Activated CD4-positive, alpha-beta T cell treated with anti-CD3 and anti-CD28 coated beads for 36 hours (primary cell): ENCODE data around the gene SLC22A7. TPM values are rescaled to one million over a fixed set of nuclear protein-coding genes. Genes with fewer than 3 reads are reported as not detected.

ENCODE experiments used
- ATAC-seq: fragments of 200-7000 bp; cut with Tn5 transposase; one replicate; pipeline ENCODE4 v1.10.0; 2021; ENCODE audit warnings: mild to moderate bottlenecking, moderate library complexity
- CTCF ChIA-PET: fragments of 350-600 bp; sonication (Branson Sonifier 250); formaldehyde crosslinking; loops from one replicate; lab custom pipeline; 2021; ENCODE audit warnings: antibody characterized with exemption; lab: Charles Lee
- POLR2A ChIA-PET: fragments of 350-600 bp; sonication (Branson Sonifier 250); formaldehyde crosslinking; loops from one replicate; lab custom pipeline; 2021; ENCODE audit warnings: antibody characterized with exemption, inconsistent platforms; lab: Charles Lee
- DNase-seq: peaks from one replicate; pipeline ENCODE4 v3.0.0-alpha.2; 2020
- H3K27ac Mint-ChIP-seq: one replicate; pipeline ENCODE4 v1.8.0; 2021; ENCODE audit warnings: mixed read lengths
- H3K27me3 Mint-ChIP-seq: one replicate; pipeline ENCODE4 v1.8.0; 2021; ENCODE audit warnings: mixed read lengths
- H3K36me3 Mint-ChIP-seq: one replicate; pipeline ENCODE4 v1.8.0; 2021; ENCODE audit warnings: low read depth, mixed read lengths
- H3K4me1 Mint-ChIP-seq: one replicate; pipeline ENCODE4 v1.8.0; 2021; ENCODE audit warnings: mixed read lengths
- H3K4me3 Mint-ChIP-seq: one replicate; pipeline ENCODE4 v1.8.0; 2021; ENCODE audit warnings: mild to moderate bottlenecking, moderate library complexity, mixed read lengths
- H3K9me3 Mint-ChIP-seq: one replicate; pipeline ENCODE4 v1.8.0; 2021; ENCODE audit warnings: low read depth, mixed read lengths
- intact Hi-C, 2 experiments: fragments of 100-400 bp; cut with DNase I in 1 of 2; cut with micrococcal nuclease in 1 of 2; formaldehyde crosslinking; loops; one replicate each; pipeline versions ENCODE4 v1.14.2 to v1.15.1; 2022 to 2024; cut with DNase I, micrococcal nuclease
- total RNA-seq, 2 experiments: library from RNA; stranded (reverse); gene quantifications; one replicate each; pipeline ENCODE4 v1.2.3, GENCODE V29; 2021

The SLC22A7 gene
- total RNA-seq, 2 experiments from 2014 or later = not detected

GRCh38 chr6:43307451-43308100 lies 9.5 kb downstream of the SLC22A7 start:
- H3K27me3 Mint-ChIP-seq = no peaks in the 10 kb centered on the region
- CTCF ChIA-PET = interaction anchor here (0.6 to 2.4 kb wide), 13 partner anchors 8 to 608 kb away, joined by 3 to 9 read pairs (median 4); no protein-coding TSS in a partner anchor
- intact Hi-C loops = loop anchor here in 1 of 2 experiments (1.0 to 2.0 kb wide), 2 partner anchors 61 to 91 kb away; partner anchors contain the start of gene ZNF318
- no peaks in the 10 kb centered on the region for H3K9me3 Mint-ChIP-seq
- no peaks in the 10 kb centered on the region for H3K36me3 Mint-ChIP-seq
- no peak overlapping the region for H3K27ac Mint-ChIP-seq
- DNase-seq = no peak
- POLR2A ChIA-PET = interaction anchor here (0.7 kb wide), 1 partner anchor 11 kb away, joined by 3 read pairs; no protein-coding TSS in a partner anchor
- no peak for ATAC-seq
- peaks cover 3% of the 10 kb centered on the region for H3K4me1 Mint-ChIP-seq
- H3K4me3 Mint-ChIP-seq = no peak overlapping the region

- intact Hi-C loops = loop anchor here in 1 of 2 experiments (1.0 to 2.0 kb wide), 2 partner anchors 60 to 90 kb away; partner anchors contain the start of gene ZNF318
- H3K4me3 Mint-ChIP-seq = peak within 1 kb of the TSS; percentile 73
Observed at GRCh38 chr6:43308101-43308989, 10.3 kb downstream of the SLC22A7 start, which contains the start of gene CRIP3. Gene CRIP3, minus strand, starts transcription at chr6:43308826. Its CDS starts 34 bp downstream, at chr6:43308792.

DNA sequence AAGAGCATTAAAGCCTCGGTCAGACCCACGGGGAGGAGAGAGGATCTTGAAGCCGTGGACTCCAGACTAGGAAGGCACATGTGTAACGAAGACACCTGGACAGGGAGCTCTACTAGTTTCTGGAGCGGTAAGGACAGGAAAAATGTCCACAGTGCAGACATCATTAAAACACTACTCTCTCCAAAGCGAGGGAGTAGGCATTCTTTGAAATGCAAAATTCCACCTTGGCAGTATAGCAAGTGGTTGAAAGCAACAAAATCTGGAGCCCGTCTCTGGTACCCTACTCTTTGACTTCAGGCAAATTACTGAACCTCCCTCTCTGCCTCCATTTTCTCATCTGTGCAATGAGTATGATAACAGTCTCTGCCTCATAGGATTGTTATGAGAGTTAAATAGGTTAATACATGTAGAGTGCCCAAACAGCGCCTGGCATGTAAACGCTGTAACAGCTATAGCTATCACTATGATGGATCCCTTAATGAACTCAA lies 11.0 kb downstream of the SLC22A7 start:
- H3K27ac Mint-ChIP-seq = peak overlapping the region; percentile 59
- H3K36me3 Mint-ChIP-seq = no peaks in the 10 kb centered on the region
- H3K4me3 Mint-ChIP-seq = peak overlapping the region; percentile 73
- peaks cover 3% of the 10 kb centered on the region for H3K4me1 Mint-ChIP-seq
- no peaks in the 10 kb centered on the region for H3K27me3 Mint-ChIP-seq
- ChIA-PET CTCF (interaction anchor here (0.6 to 2.4 kb wide), 16 partner anchors 9 to 197 kb away, joined by 3 to 9 read pairs (median 4); partner anchors contain the start of genes DLK2, DNPH1 and TJAP1), POLR2A (no interaction called here)
- H3K9me3 Mint-ChIP-seq = no peaks in the 10 kb centered on the region
- intact Hi-C loops = loop anchor here in 1 of 2 experiments (1.0 to 2.0 kb wide), 2 partner anchors 60 to 89 kb away; partner anchors contain the start of gene ZNF318
- peak; percentile 16 for ATAC-seq
- DNase-seq = no peak

More at GRCh38 chr6:43308101-43308989, 10.3 kb downstream of the SLC22A7 start, which contains the start of gene CRIP3:
- no peaks in the 10 kb centered on the region for H3K36me3 Mint-ChIP-seq
- peak; percentile 74 for DNase-seq
- H3K9me3 Mint-ChIP-seq = no peaks in the 10 kb centered on the region
- peak; percentile 91 for ATAC-seq
- peak within 1 kb of the TSS; percentile 59 for H3K27ac Mint-ChIP-seq
- CTCF ChIA-PET = interaction anchor here (0.6 to 2.4 kb wide), 21 partner anchors 8 to 200 kb away, joined by 3 to 9 read pairs (median 3); partner anchors contain the start of genes DLK2, DNPH1 and TJAP1
- no peaks in the 10 kb centered on the region for H3K27me3 Mint-ChIP-seq
- H3K4me1 Mint-ChIP-seq = peaks cover 3% of the 10 kb centered on the region
- POLR2A ChIA-PET = no interaction called here

DNA sequence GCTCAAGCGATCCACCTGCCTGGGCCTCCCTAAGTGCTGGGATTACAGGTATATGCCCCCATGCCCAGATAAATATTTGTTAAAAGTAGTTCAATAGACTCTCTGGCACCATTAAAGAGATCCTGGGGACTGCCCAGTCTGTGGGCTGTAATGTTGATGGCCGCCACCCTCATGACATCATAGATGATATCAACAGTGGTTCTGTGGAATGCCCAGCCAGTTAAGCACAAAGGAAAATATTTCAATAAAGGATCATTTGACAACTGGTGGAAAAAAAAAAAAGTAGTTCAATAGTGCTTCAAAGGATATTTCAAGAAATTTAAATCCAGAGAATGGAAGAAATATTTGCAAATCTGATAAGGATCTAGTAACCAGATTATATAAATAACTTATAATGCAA lies 12.1 kb downstream of the SLC22A7 start:
- no peak for DNase-seq
- Mint-ChIP-seq H3K4me3 (no peak overlapping the region), H3K4me1 (peaks cover 3% of the 10 kb centered on the region), H3K36me3 (no peaks in the 10 kb centered on the region), H3K9me3 (no peaks in the 10 kb centered on the region), H3K27me3 (no peaks in the 10 kb centered on the region), H3K27ac (no peak overlapping the region)
- ChIA-PET POLR2A (no interaction called here), CTCF (no interaction called here)
- ATAC-seq = no peak
- intact Hi-C loops = no loop called here

- POLR2A ChIA-PET = no interaction called here
- CTCF ChIA-PET = no interaction called here
- Mint-ChIP-seq H3K36me3 (no peaks in the 10 kb centered on the region), H3K27ac (no peak overlapping the region), H3K9me3 (no peaks in the 10 kb centered on the region), H3K4me3 (no peak overlapping the region), H3K4me1 (peaks cover 3% of the 10 kb centered on the region), H3K27me3 (no peaks in the 10 kb centered on the region)
- ATAC-seq = no peak
- DNase-seq = no peak
- intact Hi-C loops = no loop called here
Observed at GRCh38 chr6:43310624-43311023, 12.6 kb downstream of the SLC22A7 start.

- ChIA-PET CTCF (no interaction called here), POLR2A (no interaction called here)
- Mint-ChIP-seq H3K9me3 (no peaks in the 10 kb centered on the region), H3K36me3 (no peaks in the 10 kb centered on the region), H3K4me1 (peaks cover 3% of the 10 kb centered on the region), H3K27me3 (no peaks in the 10 kb centered on the region), H3K27ac (no peak overlapping the region), H3K4me3 (no peak overlapping the region)
- DNase-seq (no peak), ATAC-seq (no peak)
- intact Hi-C loops = no loop called here
Observed at GRCh38 chr6:43311666-43312065, 13.6 kb downstream of the SLC22A7 start.

DNA sequence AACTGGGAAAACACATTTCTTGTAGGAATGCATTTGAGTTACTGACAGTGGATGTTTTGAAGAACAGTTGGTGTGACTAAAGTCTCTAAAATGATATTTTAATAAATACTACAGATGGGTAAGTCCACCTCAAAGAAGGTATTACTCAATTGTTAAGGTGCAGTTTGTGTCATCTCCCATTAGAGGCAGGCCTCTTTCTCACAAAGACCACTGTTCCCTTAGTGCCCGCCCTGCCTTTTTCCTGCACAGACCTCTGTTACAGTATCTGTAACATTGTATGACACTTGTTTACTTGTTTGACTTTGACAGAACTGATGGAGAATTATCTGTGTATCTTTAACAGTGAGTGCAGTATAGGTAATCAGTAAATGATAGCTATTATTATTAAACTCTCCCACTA lies 15.8 kb downstream of the SLC22A7 start:
- intact Hi-C loops = no loop called here
- CTCF ChIA-PET = interaction anchor here (0.6 kb wide), 1 partner anchor 109 kb away, joined by 3 read pairs; no protein-coding TSS in a partner anchor

DNA sequence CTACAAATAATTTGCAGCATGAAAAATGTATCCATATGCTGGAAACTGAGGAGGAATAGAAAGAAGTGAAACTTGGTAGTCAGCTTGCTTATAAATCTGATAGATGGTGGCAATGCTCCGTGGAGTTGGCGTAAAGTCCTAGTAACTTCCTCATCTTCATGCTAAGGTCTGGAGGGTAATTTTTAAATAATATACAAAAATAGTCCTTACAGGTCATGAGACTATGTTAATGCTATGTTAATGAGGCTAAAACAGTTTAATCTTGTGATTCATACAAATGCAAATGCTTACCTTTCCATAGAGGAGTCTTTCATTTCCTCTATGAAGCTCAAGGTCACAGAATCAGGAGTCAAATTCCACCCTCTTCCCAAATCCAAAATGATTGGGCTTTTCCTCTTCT lies 20.0 kb downstream of the SLC22A7 start:
- H3K4me3 Mint-ChIP-seq = no peak overlapping the region
- no peaks in the 10 kb centered on the region for H3K36me3 Mint-ChIP-seq
- no peaks in the 10 kb centered on the region for H3K4me1 Mint-ChIP-seq
- ATAC-seq (no peak), DNase-seq (no peak)
- intact Hi-C loops = no loop called here
- CTCF ChIA-PET = interaction anchor here (0.5 to 1.4 kb wide), 4 partner anchors 52 to 625 kb away, joined by 3 to 4 read pairs (median 4); partner anchors contain the start of gene DNPH1
- no peak overlapping the region for H3K27ac Mint-ChIP-seq
- POLR2A ChIA-PET = no interaction called here
- no peaks in the 10 kb centered on the region for H3K27me3 Mint-ChIP-seq
- no peaks in the 10 kb centered on the region for H3K9me3 Mint-ChIP-seq

More for the DNA sequence above, 15.8 kb downstream of the SLC22A7 start:
- Mint-ChIP-seq H3K27me3 (no peaks in the 10 kb centered on the region), H3K4me3 (no peak overlapping the region), H3K9me3 (no peaks in the 10 kb centered on the region), H3K4me1 (peaks cover 3% of the 10 kb centered on the region), H3K36me3 (no peaks in the 10 kb centered on the region), H3K27ac (no peak overlapping the region)
- no peak for DNase-seq
- ATAC-seq = no peak
- POLR2A ChIA-PET = no interaction called here

GRCh38 chr6:43325876-43326275 lies 27.8 kb downstream of the SLC22A7 start:
- H3K27ac Mint-ChIP-seq = no peak overlapping the region
- no peaks in the 10 kb centered on the region for H3K27me3 Mint-ChIP-seq
- DNase-seq (no peak), ATAC-seq (no peak)
- POLR2A ChIA-PET = no interaction called here
- no peaks in the 10 kb centered on the region for H3K36me3 Mint-ChIP-seq
- no peaks in the 10 kb centered on the region for H3K4me1 Mint-ChIP-seq
- intact Hi-C loops = no loop called here
- H3K4me3 Mint-ChIP-seq = no peak overlapping the region
- CTCF ChIA-PET = no interaction called here
- no peaks in the 10 kb centered on the region for H3K9me3 Mint-ChIP-seq

DNA sequence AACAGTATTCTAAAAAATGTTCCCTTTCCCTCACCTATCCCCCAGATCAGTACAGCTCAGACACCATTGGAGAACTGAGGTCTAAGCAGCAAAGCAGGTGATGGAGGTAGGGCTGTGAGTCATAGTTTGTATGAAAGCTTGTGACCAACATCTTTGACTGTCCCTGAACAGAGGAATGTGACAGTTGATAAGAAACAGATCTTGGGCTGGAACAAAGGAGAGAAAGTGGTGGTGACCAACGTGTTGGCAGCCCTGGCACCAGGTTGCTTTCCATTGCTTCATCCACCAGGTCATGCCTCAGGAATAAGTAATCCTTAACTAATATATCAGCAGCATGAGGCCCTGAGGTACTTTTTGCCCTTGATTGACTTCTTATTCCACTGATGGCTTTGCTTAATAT lies 30.5 kb downstream of the SLC22A7 start:
- Mint-ChIP-seq H3K27ac (no peak overlapping the region), H3K9me3 (no peaks in the 10 kb centered on the region), H3K4me1 (peaks cover 14% of the 10 kb centered on the region), H3K4me3 (no peak overlapping the region), H3K36me3 (no peaks in the 10 kb centered on the region), H3K27me3 (no peaks in the 10 kb centered on the region)
- CTCF ChIA-PET = interaction anchor here (0.9 kb wide), 2 partner anchors 31 to 55 kb away, joined by 3 read pairs; no protein-coding TSS in a partner anchor
- peak; percentile 42 for ATAC-seq
- no peak for DNase-seq
- intact Hi-C loops = no loop called here
- POLR2A ChIA-PET = no interaction called here

- Mint-ChIP-seq H3K27ac (no peak overlapping the region), H3K9me3 (no peaks in the 10 kb centered on the region), H3K4me3 (no peak overlapping the region), H3K27me3 (no peaks in the 10 kb centered on the region), H3K4me1 (peaks cover 18% of the 10 kb centered on the region), H3K36me3 (no peaks in the 10 kb centered on the region)
- no peak for DNase-seq
- peak; percentile 57 for ATAC-seq
- intact Hi-C loops = no loop called here
- ChIA-PET POLR2A (no interaction called here), CTCF (interaction anchor here (0.5 kb wide), 1 partner anchor 756 kb away, joined by 3 read pairs; no protein-coding TSS in a partner anchor)
Observed at GRCh38 chr6:43331470-43331869, 33.4 kb downstream of the SLC22A7 start.
